T-helper 17 cell (primary cell): ENCODE measurements around the gene RFFL. TPM values are rescaled to one million over a fixed set of nuclear protein-coding genes. Genes with fewer than 3 reads are reported as not detected.
"Not testable (repeated sequence)": the region's sequence is repeated elsewhere in the genome, so short reads cannot be mapped to it uniquely, and the experiment has no call there.

Source experiments
- ATAC-seq: fragments of 150-1000 bp; cut with Tn5 transposase; 2 replicates; pipeline ENCODE4 v1.10.0; 2021; ENCODE audit warnings: mild to moderate bottlenecking, moderate library complexity
- DNase-seq, 3 donors: peaks; one replicate each; pipeline versions ENCODE4 v3.0.0 to v3.0.0-alpha.2; 2020 to 2021
- H3K9me3 ChIP-seq: one replicate; pipeline ENCODE4 v1.7.0; 2013; ENCODE audit warnings: low read length, mild to moderate bottlenecking; ENCODE audit not compliant: control insufficient read depth, poor library complexity, severe bottlenecking
- H3K27ac Mint-ChIP-seq: one replicate; pipeline ENCODE4 v1.8.0; 2022; ENCODE audit warnings: mild to moderate bottlenecking, moderate library complexity, mixed read lengths
- H3K27me3 Mint-ChIP-seq: one replicate; pipeline ENCODE4 v1.8.0; 2022; ENCODE audit warnings: mixed read lengths
- H3K36me3 Mint-ChIP-seq: one replicate; pipeline ENCODE4 v1.8.0; 2022; ENCODE audit warnings: low read depth, mixed read lengths
- H3K4me1 Mint-ChIP-seq: one replicate; pipeline ENCODE4 v1.8.0; 2022; ENCODE audit warnings: mild to moderate bottlenecking, mixed read lengths
- H3K4me3 Mint-ChIP-seq: one replicate; pipeline ENCODE4 v1.8.0; 2022; ENCODE audit warnings: mild to moderate bottlenecking, moderate library complexity, mixed read lengths
- total RNA-seq, 4 donors: library from RNA in 2 of 4; stranded (reverse) in 2 of 4; gene quantifications; one replicate each; pipeline ENCODE4 v1.2.3 and lab custom pipeline; 2022 to 2026

The RFFL gene
- total RNA-seq, 2 donors from 2014 or later: 71.0 to 72.1 TPM

- H3K4me1 Mint-ChIP-seq: peaks cover 7% of the 10 kb centered on the region
- H3K36me3 Mint-ChIP-seq: no peaks in the 10 kb centered on the region
- no peaks in the 10 kb centered on the region for H3K9me3 ChIP-seq
- H3K27ac Mint-ChIP-seq: peak overlapping the region; percentile 84
- H3K4me3 Mint-ChIP-seq: peak overlapping the region; percentile 25
- no peaks in the 10 kb centered on the region for H3K27me3 Mint-ChIP-seq
- DNase-seq (no peak), ATAC-seq (no peak)
Observed at GRCh38 chr17:35002876-35003551, 60.5 kb downstream of the RFFL start.

GRCh38 chr17:35001549-35001948, 62.0 kb downstream of the RFFL start:
- H3K36me3 Mint-ChIP-seq: no peaks in the 10 kb centered on the region

GRCh38 chr17:35000965-35001364, 62.5 kb downstream of the RFFL start:
- H3K36me3 Mint-ChIP-seq, H3K27me3 Mint-ChIP-seq, H3K4me1 Mint-ChIP-seq, H3K9me3 ChIP-seq, DNase-seq, ATAC-seq: not testable (repeated sequence)
- H3K27ac Mint-ChIP-seq: peak overlapping the region; percentile 84
- H3K4me3 Mint-ChIP-seq: peak overlapping the region; percentile 19

More at GRCh38 chr17:35001549-35001948, 62.0 kb downstream of the RFFL start:
- DNase-seq (no peak), ATAC-seq (no peak)
- H3K4me1 Mint-ChIP-seq: peaks cover 4% of the 10 kb centered on the region
- no peaks in the 10 kb centered on the region for H3K9me3 ChIP-seq
- H3K27ac Mint-ChIP-seq: peak overlapping the region; percentile 84
- H3K27me3 Mint-ChIP-seq: no peaks in the 10 kb centered on the region
- no peak overlapping the region for H3K4me3 Mint-ChIP-seq

GRCh38 chr17:34999456-34999855, 64.1 kb downstream of the RFFL start:
- DNase-seq: no peak
- H3K4me3 Mint-ChIP-seq: no peak overlapping the region
- H3K9me3 ChIP-seq: no peaks in the 10 kb centered on the region
- H3K27me3 Mint-ChIP-seq: no peaks in the 10 kb centered on the region
- no peak overlapping the region for H3K27ac Mint-ChIP-seq
- no peak for ATAC-seq
- H3K4me1 Mint-ChIP-seq: peaks cover 4% of the 10 kb centered on the region
- no peaks in the 10 kb centered on the region for H3K36me3 Mint-ChIP-seq

GRCh38 chr17:34998205-34998604, 65.3 kb downstream of the RFFL start:
- Mint-ChIP-seq H3K4me1 (peaks cover 4% of the 10 kb centered on the region), H3K4me3 (no peak overlapping the region)

GRCh38 chr17:34997355-34997862, 66.1 kb downstream of the RFFL start:
- ATAC-seq (no peak), DNase-seq (no peak)
- H3K27ac Mint-ChIP-seq: no peak overlapping the region
- H3K4me1 Mint-ChIP-seq: peaks cover 4% of the 10 kb centered on the region
- H3K4me3 Mint-ChIP-seq: no peak overlapping the region
- no peaks in the 10 kb centered on the region for H3K27me3 Mint-ChIP-seq
- no peaks in the 10 kb centered on the region for H3K36me3 Mint-ChIP-seq
- no peaks in the 10 kb centered on the region for H3K9me3 ChIP-seq

More at GRCh38 chr17:34998205-34998604, 65.3 kb downstream of the RFFL start:
- peak; percentile 60 to 77 (median 64) for DNase-seq
- Mint-ChIP-seq H3K27me3 (no peaks in the 10 kb centered on the region), H3K36me3 (no peaks in the 10 kb centered on the region), H3K27ac (peak overlapping the region; percentile 57)
- peak; percentile 96 for ATAC-seq
- no peaks in the 10 kb centered on the region for H3K9me3 ChIP-seq

- Mint-ChIP-seq H3K36me3 (no peaks in the 10 kb centered on the region), H3K4me3 (no peak overlapping the region), H3K4me1 (peaks cover 3% of the 10 kb centered on the region), H3K27me3 (no peaks in the 10 kb centered on the region), H3K27ac (no peak overlapping the region)
- no peaks in the 10 kb centered on the region for H3K9me3 ChIP-seq
- ATAC-seq (no peak), DNase-seq (no peak)
Observed at GRCh38 chr17:34996422-34997285, 66.9 kb downstream of the RFFL start.

GRCh38 chr17:34993031-34993430, 70.5 kb downstream of the RFFL start:
- no peaks in the 10 kb centered on the region for H3K9me3 ChIP-seq
- no peak for DNase-seq
- peak overlapping the region; percentile 70 for H3K27ac Mint-ChIP-seq
- peaks cover 3% of the 10 kb centered on the region for H3K36me3 Mint-ChIP-seq
- H3K27me3 Mint-ChIP-seq: no peaks in the 10 kb centered on the region
- ATAC-seq: no peak
- no peak overlapping the region for H3K4me3 Mint-ChIP-seq
- no peaks in the 10 kb centered on the region for H3K4me1 Mint-ChIP-seq

- Mint-ChIP-seq H3K4me1 (no peaks in the 10 kb centered on the region), H3K4me3 (no peak overlapping the region), H3K27me3 (no peaks in the 10 kb centered on the region), H3K36me3 (peaks cover 3% of the 10 kb centered on the region), H3K27ac (no peak overlapping the region)
- H3K9me3 ChIP-seq: no peaks in the 10 kb centered on the region
- DNase-seq (no peak), ATAC-seq (no peak)
Observed at GRCh38 chr17:34991606-34992005, 71.9 kb downstream of the RFFL start.

- H3K27ac Mint-ChIP-seq: no peak overlapping the region
- DNase-seq: no peak
- peaks cover 5% of the 10 kb centered on the region for H3K36me3 Mint-ChIP-seq
- no peaks in the 10 kb centered on the region for H3K27me3 Mint-ChIP-seq
- ATAC-seq: no peak
- H3K4me3 Mint-ChIP-seq: no peak overlapping the region
- peaks cover 2% of the 10 kb centered on the region for H3K4me1 Mint-ChIP-seq
- H3K9me3 ChIP-seq: no peaks in the 10 kb centered on the region
Observed at GRCh38 chr17:34990921-34991365, 72.6 kb downstream of the RFFL start.

GRCh38 chr17:34989473-34989872, 74.0 kb downstream of the RFFL start:
- no peak for DNase-seq
- peaks cover 5% of the 10 kb centered on the region for H3K36me3 Mint-ChIP-seq
- H3K4me1 Mint-ChIP-seq: peaks cover 2% of the 10 kb centered on the region
- no peaks in the 10 kb centered on the region for H3K9me3 ChIP-seq
- ATAC-seq: no peak
- H3K27me3 Mint-ChIP-seq: no peaks in the 10 kb centered on the region
- no peak overlapping the region for H3K4me3 Mint-ChIP-seq
- H3K27ac Mint-ChIP-seq: no peak overlapping the region

- ATAC-seq: no peak
- H3K27ac Mint-ChIP-seq: no peak overlapping the region
Observed at GRCh38 chr17:34988644-34989043, 74.9 kb downstream of the RFFL start.

GRCh38 chr17:34987232-34987631, 76.3 kb downstream of the RFFL start:
- Mint-ChIP-seq H3K4me3 (no peak overlapping the region), H3K36me3 (peaks cover 8% of the 10 kb centered on the region), H3K4me1 (peaks cover 16% of the 10 kb centered on the region), H3K27me3 (no peaks in the 10 kb centered on the region), H3K27ac (no peak overlapping the region)
- DNase-seq (no peak), ATAC-seq (no peak)
- no peaks in the 10 kb centered on the region for H3K9me3 ChIP-seq

More at GRCh38 chr17:34988644-34989043, 74.9 kb downstream of the RFFL start:
- Mint-ChIP-seq H3K4me3 (no peak overlapping the region), H3K4me1 (peaks cover 9% of the 10 kb centered on the region), H3K27me3 (no peaks in the 10 kb centered on the region), H3K36me3 (peaks cover 5% of the 10 kb centered on the region)
- no peaks in the 10 kb centered on the region for H3K9me3 ChIP-seq
- DNase-seq: no peak
